Measurements from ENCODE around the gene CHSY3.
A peak's percentile ranks its signal among the peaks of the same experiment; 100 is the strongest.
"Not testable (repeated sequence)": the region's sequence is repeated elsewhere in the genome, so short reads cannot be mapped to it uniquely, and the experiment has no call there.

Gene CHSY3

DNA sequence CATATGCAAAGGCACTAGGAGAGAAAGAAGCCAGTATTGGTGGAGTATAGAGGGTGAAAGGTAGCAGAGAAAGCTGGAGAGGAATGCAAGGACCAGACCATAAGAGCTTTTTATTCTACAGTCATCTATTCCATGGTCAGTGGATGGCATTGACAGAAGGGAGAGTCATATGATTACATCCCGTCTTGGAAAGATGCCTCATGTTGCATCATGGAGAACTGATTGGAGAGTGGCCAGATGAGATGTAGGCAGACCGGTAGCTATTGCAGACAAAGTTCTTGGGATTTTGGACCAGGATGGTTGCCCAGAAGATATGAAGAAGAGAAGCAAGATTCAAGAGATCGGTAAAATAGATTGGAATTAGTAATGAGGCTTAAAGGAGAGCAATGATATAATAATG is 260.7 kb downstream of the CHSY3 start:
- no peak for DNase-seq (ENCODE audit: low read depth in 2 of 2)

DNA sequence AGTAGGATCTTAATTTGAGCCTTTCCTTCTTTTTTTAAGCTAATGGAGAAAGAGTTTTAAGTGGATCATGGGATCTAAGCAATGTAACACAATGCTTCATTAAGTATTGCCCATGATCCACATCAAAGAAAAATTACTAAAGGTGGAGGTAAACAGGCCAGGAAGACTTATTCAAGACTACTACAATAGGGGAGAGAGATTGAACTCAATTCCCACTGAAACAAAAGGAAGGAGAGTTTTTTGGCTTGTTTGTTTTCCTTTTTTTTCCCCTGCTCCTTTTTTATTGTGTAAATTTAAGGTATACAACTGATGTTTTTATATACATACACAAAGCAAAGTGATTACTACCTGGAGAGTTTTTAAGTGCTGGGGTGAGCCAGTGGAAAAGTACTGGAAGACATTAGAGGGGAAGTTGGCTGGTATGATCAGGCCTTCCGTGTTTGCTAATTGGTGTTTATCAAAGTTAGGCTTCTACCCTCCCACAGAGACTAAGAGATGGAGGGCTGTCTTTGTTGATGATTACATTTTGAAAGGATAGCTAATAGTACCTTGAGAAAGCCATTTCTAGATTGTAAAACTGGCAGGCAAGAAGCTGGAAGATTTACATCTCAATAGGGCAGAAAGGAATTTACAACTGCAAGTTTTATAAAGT is 262.7 kb downstream of the CHSY3 start:
- no peak for DNase-seq (ENCODE audit: low read depth in 2 of 2)

DNA sequence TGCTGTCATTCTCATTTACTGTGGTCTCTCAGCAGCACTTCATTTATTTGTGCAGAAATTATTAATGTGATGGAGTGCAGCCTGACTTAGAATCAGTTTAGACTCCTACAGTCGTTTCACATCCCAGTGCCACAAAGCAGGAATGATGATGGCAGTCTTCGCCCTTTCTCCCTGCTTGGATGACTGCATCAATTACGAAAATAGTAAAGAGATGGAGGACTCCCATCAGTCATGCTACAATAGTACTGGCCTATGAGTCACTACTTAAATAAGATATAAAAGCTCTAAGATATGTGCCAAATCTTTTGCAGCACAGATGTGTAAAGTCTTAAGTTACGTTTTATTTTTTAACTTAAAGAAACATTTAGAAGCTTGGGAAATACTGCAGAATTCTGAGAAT is 263.9 kb downstream of the CHSY3 start:
- peak; percentile 29 to 32 for DNase-seq (ENCODE audit: low read depth in 2 of 2)

DNA sequence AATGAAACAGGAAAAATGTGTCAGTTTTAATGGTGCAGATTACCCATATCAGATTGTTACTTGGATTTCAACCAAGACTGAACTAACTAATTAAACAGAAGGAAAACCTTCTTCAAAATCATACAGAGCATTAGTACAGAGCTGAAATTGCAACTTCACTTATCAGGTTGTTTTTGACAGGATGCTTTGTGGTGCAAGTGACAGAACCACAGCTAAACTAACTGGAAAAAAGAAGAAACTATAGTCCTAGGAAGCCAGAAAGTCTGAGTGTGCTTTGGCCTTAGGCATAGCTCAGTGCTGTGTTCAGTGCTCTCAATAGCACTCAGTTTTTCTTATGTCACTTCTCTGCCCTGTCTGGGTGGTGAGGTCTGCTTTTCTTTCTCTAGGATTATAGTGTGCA is 267.4 kb downstream of the CHSY3 start:
- no peak for DNase-seq (ENCODE audit: low read depth in 2 of 2)

DNA sequence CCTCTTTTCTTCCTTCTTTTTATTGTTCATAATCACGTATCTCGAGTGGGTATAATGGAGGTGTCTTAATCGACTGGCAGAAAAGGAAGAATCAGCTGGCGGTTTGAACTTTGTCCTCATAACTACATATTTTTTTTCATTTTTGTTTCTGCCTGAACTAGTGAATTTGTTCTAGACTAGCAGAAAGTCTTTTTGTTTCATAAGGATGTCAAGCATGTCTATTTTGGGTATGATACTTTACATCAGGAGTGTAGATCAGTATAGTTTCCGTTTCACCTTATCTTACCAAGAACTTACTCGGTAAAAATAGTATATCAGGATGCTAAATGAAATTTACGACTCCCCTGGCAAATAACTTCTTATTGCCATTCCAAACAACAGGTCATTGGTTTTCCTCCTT is 278.9 kb downstream of the CHSY3 start:
- DNase-seq (ENCODE audit: low read depth in 2 of 2), result no peak

DNA sequence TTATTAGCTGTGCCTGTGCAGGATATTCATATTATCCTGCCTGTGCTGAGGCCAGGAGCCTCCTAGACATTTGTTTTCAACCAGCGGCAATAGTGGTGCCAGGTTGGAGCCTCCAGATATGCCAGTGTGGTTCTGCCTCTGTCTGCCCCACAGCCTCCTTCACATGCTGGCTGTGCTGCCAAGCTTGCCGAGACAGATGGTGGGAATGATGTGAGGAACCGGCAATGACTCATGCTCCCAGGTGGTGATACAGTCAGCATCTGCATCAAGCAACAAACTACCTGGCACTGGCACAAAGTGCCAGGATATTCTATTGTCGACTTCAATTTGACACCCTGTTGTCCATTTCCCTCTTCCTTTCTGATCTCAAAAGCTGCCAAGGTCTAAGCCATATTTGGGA is 285.7 kb downstream of the CHSY3 start:
- no peak for DNase-seq (ENCODE audit: low read depth in 2 of 2)

DNA sequence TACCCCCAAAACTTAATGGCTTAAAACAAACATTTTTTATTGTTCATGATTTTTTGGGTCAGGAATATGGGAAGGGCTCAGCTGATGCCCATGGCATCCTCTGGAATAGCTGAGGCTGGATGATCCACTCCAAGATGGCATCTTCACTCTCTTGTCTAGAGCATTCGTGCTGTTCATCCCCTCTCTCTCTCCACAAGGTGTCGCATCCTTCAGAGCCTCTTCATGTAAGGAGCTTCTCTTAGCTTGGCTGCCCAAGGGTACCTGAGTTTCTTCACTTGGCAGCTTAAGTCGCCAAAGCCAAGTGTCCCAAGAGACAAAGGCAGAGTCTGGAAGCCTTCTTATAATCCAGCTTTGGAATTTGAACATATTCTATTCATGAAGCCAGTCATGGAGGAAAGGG is 294.7 kb downstream of the CHSY3 start:
- no peak for DNase-seq (ENCODE audit: low read depth in 2 of 2)

DNA sequence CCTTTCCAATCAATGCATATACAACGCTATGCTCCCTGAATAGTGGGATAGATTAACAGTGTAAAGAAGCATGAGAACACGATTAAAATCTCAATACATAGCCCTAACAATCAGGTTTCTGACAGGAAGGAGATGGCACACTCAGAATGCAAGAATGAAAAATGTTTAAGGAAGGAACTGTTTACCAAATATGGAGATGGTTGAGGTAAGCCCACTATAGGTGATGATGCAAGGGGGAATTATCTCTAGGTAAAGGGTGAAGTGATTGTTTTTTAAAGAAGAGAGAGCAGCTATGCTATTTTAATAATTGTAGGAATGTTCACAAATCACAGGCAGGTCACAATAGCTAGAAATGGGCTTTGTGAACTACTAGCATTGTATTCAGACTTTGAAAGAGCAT is 302.4 kb downstream of the CHSY3 start:
- no peak for DNase-seq (ENCODE audit: low read depth in 2 of 2)

DNA sequence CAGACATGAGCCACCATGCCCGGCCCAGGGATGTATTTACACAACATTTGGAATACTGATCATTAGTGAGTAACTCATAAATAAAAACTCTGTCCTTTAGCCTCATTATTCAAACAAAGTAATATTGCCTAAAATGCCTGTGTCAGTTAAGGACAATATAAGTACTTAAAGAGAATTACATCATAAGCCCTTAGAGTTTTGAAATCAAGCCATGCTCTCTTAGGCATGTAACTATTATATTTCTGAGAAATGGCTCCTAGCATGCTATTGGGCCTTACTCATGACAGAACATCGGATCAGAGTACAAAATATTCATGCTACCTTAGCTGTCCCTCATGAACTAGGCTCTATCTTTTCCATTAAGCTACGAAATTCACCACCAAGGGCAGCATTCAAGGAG is 309.3 kb downstream of the CHSY3 start:
- no peak for DNase-seq (ENCODE audit: low read depth in 2 of 2)

DNA sequence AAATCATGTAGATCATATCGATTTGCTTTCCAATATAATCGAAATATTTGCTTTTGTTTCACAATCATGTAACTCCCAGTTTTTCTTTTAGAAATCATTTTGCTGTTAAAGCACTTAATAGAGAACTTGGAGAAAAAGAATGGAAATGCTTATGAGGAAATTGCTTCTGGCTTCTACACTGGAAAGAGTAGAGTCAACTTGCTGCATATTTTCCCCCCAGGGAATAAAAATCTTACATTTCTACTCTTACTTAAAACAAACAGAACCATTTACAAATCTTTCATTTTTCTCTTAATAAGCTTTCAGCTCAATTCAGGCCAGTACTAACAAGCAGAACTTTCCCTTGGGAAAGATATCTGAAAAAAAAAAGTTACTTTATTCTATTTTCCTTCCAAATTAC is 312.0 kb downstream of the CHSY3 start:
- DNase-seq (ENCODE audit: low read depth in 2 of 2), result no peak

DNA sequence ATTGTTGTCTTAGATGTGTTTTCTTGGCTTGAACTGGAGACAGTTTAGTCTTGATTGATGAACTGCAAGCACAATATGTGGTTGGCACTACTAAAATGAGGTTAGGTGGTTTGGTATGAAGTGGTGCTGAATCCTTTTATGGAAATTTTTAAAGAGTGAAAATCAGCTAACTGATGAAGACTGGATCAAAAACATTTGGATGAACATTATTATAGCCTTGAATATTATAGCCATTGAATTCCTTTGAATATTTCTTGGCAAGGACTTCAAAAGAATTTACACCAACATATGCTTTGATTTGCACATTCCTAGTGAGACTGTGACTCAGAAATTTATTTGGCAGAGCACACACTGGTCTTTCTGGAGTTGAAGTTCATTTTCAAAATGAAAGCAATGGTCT is 318.3 kb downstream of the CHSY3 start:
- peak; percentile 25 to 31 for DNase-seq (ENCODE audit: low read depth in 2 of 2)

DNA sequence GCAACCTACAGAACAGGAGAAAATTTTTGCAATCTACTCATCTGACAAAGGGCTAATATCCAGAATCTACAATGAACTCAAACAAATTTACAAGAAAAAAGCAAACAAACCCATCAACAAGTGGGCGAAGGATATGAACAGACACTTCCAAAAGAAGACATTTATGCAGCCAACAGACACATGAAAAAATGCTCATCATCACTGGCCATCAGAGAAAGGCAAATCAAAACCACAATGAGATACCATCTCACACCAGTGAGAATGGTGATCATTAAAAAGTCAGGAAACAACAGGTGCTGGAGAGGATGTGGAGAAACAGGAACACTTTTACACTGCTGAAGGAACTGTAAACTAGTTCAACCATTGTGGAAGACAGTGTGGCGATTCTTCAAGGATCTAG is 322.3 kb downstream of the CHSY3 start:
- DNase-seq (ENCODE audit: low read depth in 2 of 2), result not testable (repeated sequence)

DNA sequence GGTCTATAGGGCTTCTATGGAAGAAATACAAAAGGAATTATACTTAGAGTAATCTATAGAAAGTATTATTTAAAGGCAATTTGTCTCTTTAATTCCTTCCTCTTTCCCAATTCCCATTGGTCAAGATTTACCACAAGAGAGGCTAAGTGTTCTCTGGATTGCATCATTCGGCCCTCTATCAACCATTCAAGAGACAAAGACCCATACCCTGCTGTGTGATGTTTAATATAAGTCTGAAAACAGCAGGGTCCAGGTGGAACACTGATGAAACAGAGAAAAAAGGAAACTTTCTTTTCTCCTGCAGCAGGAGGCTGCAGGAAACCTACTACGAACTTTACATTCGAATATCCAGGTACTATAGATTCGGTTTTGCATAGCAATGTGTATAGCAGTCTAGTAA is 323.4 kb downstream of the CHSY3 start:
- DNase-seq (ENCODE audit: low read depth in 2 of 2), result no peak

DNA sequence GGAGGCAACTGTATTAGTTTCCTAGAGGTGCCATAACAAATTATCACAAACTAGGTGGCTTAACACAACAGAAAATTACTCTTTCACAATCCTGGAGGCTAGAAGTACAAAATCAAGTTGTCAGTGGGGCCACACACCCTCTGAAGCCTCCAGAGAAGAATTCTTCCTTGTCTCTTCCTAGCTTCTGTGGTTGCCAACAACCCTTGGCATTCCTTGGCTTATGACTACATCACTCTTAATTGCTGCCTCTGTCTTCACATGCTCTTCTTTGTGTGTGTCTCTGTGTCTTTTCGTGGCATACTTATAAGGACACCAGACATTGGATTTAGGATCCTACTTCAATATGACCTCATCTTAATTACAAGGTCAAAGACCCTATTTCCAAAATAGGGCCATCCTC is 327.5 kb downstream of the CHSY3 start:
- no peak for DNase-seq (ENCODE audit: low read depth in 2 of 2)

DNA sequence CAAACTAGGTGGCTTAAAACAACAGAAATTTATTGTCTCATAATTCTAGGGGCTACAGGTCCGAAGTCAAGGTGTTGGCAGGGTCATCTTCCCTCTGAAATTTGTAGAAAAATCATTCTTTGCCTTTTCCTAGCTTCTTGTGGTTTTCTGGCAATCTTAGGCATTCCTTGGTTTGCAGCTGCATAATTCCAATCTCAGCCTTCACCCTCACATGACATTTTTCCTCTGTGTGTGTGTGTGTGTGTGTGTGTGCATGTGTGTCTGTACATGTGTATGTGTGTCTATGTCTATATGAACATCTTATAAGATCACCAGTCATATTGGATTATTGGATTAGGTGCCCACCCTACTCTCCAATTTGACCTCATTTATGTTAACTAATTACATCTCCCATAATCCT is 330.6 kb downstream of the CHSY3 start:
- DNase-seq (ENCODE audit: low read depth in 2 of 2), result peak; percentile 17 to 19
